ENCODE data around the gene EPM2A.

DNA sequence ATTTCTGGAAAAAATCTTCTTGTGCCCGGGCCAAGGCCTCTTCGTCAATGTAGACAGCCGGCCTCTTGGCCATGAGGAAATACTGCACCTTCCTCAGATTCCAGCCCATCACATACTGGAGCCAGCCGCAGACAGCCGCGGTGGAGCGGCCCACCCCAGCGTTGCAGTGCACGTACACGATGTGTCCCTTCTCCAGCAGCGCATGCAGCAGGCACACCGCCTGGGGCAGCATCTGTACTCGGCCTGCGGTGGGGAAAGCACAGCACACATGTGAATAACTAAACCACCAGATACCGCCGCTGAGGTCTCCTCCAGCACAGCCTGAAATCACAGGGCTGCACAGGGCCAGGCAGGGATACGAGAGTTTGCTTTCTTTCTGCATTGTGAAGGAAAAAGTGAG is 107.9 kb downstream of the EPM2A start:
- TF ChIP-seq EP300 (IDR thresholded peaks at IDR 0.05) (no peak), POLR2AphosphoS5 (IDR thresholded peaks at IDR 0.05) (no peak), POLR2A (IDR thresholded peaks at IDR 0.05) (no peak)
- TF ChIP-seq, protein P1, sequence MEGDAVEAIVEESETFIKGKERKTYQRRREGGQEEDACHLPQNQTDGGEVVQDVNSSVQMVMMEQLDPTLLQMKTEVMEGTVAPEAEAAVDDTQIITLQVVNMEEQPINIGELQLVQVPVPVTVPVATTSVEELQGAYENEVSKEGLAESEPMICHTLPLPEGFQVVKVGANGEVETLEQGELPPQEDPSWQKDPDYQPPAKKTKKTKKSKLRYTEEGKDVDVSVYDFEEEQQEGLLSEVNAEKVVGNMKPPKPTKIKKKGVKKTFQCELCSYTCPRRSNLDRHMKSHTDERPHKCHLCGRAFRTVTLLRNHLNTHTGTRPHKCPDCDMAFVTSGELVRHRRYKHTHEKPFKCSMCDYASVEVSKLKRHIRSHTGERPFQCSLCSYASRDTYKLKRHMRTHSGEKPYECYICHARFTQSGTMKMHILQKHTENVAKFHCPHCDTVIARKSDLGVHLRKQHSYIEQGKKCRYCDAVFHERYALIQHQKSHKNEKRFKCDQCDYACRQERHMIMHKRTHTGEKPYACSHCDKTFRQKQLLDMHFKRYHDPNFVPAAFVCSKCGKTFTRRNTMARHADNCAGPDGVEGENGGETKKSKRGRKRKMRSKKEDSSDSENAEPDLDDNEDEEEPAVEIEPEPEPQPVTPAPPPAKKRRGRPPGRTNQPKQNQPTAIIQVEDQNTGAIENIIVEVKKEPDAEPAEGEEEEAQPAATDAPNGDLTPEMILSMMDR (IDR thresholded peaks at IDR 0.05): no peak
